DOHH2 (cell line): ENCODE data around the gene WDFY4.

ENCODE experiments used
- EZH2phosphoT487 ChIP-seq: fragments of 200-600 bp; sonication (generic); IDR thresholded peaks from 2 replicates; pipeline ENCODE4 v1.6.1; 2017; ENCODE audit warnings: borderline replicate concordance, mild to moderate bottlenecking, antibody characterized with exemption, low read length, moderate library complexity, mixed read lengths
- TF ChIP-seq, protein P1 (sequence below): fragments of 200-600 bp; sonication (generic); IDR thresholded peaks from one replicate; pipeline ENCODE4 v1.5.1; 2014; ENCODE audit warnings: antibody characterized with exemption, mild to moderate bottlenecking, low read depth, low read length; ENCODE audit not compliant: poor library complexity, severe bottlenecking

DNA sequence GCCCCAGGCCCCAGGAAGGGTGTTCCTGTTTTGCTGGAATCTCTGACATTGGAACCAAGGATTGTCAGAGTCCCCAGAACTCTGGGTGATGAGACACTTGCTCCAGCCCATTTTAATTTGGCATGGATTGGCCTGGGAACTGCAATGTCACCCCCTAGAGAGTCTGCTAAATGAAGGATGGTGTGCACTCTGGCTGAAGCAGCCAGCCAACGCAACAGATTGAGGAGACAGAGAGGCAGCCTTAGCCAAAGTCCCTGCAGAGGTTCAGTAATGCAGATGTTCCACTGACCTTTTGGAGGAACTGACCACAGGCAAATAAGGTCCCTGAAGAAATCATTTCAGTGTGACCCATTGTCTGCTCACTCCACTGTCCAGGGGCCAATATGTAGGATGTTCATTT lies 241.6 kb downstream of the WDFY4 start:
- TF ChIP-seq, protein P1, sequence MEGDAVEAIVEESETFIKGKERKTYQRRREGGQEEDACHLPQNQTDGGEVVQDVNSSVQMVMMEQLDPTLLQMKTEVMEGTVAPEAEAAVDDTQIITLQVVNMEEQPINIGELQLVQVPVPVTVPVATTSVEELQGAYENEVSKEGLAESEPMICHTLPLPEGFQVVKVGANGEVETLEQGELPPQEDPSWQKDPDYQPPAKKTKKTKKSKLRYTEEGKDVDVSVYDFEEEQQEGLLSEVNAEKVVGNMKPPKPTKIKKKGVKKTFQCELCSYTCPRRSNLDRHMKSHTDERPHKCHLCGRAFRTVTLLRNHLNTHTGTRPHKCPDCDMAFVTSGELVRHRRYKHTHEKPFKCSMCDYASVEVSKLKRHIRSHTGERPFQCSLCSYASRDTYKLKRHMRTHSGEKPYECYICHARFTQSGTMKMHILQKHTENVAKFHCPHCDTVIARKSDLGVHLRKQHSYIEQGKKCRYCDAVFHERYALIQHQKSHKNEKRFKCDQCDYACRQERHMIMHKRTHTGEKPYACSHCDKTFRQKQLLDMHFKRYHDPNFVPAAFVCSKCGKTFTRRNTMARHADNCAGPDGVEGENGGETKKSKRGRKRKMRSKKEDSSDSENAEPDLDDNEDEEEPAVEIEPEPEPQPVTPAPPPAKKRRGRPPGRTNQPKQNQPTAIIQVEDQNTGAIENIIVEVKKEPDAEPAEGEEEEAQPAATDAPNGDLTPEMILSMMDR: no peak
- TF ChIP-seq EZH2phosphoT487: no peak
